Stimulated activated CD4-positive, alpha-beta T cell treated with anti-CD3 and anti-CD28 coated beads, Interleukin-2, amount 100 ng/mL, for 4 hours (primary cell): ENCODE results near the gene IGF2BP2.

Experiments used
- DNase-seq: peaks from one replicate; pipeline ENCODE4 v3.0.0-alpha.2; 2020; ENCODE audit warnings: low read depth

Gene IGF2BP2

DNA sequence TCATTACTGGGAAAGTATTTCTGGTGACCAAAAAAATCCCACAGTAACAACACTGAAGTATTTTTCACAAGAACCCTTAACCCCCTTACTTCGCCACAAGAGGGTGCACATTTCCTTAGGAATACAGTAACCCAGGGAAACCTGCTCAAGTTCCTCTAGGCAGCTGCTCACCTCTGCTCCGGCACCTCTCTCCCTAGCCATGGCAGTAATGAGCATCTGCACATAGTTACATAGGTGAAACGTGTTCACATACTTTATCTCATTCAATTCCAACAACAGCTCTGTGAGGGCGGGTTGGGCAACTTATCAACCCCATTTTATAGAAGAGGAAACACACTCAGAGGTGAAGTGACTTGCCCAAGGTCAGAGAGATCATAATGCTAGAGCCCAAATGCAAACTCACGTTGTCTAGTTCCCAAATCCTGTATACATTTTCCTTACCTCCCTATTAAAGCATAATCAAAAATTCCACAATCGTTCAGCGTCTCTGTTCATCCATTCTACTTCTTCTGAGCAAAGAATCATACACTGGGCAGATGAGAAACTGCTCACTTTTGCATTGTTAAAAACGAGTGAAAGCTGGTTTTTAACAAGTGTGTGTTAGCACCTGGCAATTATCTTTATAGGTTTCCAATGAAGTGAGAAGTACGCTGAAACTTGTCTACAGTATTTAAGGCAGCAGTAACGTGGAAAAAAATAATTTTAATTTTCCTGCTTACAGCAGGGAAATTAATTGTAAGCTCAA lies 90.7 kb downstream of the IGF2BP2 start:
- DNase-seq, result no peak

GRCh38 chr3:185732782-185733181 lies 92.1 kb downstream of the IGF2BP2 start:
- no peak for DNase-seq

GRCh38 chr3:185730550-185730949 lies 94.3 kb downstream of the IGF2BP2 start:
- no peak for DNase-seq

- no peak for DNase-seq
These were observed 95.3 kb downstream of the IGF2BP2 start for GRCh38 chr3:185729337-185730055.

- no peak for DNase-seq
These were observed 96.1 kb downstream of the IGF2BP2 start for GRCh38 chr3:185728630-185729336.

GRCh38 chr3:185727873-185728272 lies 97.0 kb downstream of the IGF2BP2 start:
- no peak for DNase-seq

DNA sequence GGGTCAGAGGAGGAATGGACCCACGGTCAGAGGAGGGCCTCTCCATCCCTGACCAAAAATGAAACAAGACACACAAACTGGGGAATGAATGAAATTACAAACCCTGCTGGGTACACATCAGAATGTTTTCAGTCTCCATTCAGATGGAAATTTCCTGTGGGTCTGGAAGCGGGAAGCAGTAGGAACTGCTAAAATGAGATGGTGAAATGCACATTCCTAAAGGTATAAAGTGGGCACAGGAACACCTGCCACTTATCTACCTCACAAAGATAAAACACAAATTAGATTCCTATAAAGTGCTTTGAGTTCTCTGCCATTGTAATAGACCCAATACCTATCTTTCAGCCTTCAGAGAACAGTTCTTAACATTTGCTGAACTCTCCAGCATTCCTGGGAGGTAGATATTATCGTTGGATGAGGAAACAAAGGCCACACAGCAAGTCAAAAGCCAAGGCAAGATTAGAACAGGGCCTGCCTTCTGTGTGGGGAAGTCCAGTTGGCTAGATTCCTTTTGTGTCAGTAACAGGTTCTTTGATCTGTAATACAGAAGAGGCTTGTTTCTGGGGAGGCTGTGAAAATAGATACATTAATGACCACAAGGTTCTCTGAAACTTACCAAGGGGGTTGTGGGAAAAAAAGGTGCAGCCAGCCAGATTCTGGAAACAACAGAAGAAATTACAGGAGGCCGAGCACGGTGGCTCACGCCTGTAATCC lies 98.4 kb downstream of the IGF2BP2 start:
- no peak for DNase-seq

GRCh38 chr3:185724761-185725160 lies 100.1 kb downstream of the IGF2BP2 start:
- DNase-seq, result no peak

- no peak for DNase-seq
These were observed 100.6 kb downstream of the IGF2BP2 start for GRCh38 chr3:185724251-185724650.

DNA sequence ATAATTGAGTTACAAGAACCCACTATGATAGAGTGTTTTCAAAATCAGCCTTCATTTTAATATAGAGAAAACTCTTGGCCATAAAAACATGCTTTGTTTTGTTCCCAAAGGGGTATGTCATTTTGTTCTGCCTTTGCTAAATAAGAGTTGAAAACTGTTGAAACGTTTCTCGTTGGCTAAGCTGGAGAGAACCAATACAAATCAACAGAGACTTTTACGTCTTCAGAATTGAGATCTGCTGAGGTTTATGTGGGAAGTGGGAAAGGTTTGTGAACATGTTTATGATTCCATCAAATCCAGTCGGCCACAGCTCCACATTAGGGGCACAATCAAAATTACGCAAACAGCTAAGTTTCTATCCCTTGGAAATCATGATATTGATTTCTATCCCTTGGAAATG lies 102.0 kb downstream of the IGF2BP2 start:
- DNase-seq, result no peak

- DNase-seq, result no peak
These were observed 102.9 kb downstream of the IGF2BP2 start for GRCh38 chr3:185721970-185722369.

DNA sequence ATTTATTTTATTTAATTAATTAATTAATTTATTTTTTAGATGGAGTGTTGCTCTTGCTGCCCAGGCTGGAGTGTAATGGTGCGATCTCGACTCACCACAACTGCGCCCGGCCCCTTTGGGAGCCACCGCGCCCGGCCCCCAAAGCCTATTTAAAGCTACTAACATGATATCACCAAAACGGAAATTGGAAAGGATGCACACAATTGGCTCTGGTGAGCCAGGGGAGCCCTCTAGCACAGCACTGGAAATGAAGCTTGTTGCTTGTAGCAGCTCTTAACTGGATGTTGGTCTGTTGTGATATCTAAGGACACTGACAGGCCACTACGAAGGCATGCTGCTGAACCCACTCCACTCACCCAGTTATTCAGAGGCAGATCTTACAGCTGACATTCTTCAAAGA lies 104.5 kb downstream of the IGF2BP2 start:
- no peak for DNase-seq

GRCh38 chr3:185718736-185719593 lies 105.9 kb downstream of the IGF2BP2 start:
- DNase-seq, result no peak

DNA sequence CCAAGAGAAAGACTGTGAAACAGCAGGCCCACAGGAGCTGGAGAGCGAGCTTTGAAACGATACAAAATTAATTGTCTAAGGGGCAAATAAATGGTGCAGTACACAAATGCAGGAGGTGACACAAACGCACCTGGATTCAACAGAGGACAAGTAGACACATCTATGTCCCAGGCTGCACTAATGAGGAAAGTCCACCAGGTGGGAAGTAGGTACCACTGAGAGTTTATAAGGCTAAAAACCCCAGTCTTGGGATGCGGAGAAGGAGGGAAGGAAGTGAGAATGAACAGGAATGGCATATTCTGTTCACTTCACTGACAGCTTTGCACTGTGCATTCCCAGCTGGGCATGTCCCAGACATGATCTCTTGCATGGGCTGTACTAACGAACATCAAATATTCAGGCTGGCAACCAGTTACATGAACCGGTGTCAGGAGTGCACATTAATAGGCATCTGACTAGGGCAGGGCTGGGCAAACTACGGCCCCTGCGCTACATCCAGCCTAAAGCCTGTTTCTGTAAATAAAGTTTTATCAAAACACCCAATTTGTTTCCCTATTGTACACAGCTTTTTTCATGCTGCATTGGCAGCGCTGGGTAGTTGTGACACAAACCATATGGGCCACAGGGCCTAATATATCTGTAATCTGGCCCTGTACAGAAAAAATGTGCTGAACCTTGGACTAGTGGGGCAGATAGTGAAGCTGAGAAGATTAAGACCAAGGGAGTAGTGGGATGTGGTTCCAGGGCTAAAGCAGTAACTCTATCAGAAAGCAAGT lies 107.0 kb downstream of the IGF2BP2 start:
- no peak for DNase-seq

DNA sequence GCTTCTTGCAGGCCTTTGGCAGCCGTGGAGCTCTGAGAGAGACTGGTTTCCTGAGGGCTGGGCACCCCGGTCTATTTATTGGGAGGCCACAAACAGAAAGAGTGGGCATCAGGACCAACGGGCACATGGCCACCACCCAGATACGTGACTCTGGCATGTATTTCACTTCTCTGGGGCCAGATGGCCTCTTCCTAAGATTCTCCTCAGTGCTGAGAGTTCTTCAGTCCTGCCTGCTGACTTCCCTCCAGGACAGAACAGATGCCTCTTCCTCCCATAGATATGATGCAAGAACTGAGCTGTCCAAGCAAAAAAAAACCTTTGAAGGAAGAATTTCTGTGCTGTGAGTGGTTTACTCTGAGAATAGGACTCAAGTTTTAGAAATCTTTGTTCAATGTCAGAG lies 107.7 kb downstream of the IGF2BP2 start:
- no peak for DNase-seq

- no peak for DNase-seq
These were observed 108.3 kb downstream of the IGF2BP2 start for GRCh38 chr3:185716436-185717108.

- DNase-seq, result no peak
These were observed 109.8 kb downstream of the IGF2BP2 start for GRCh38 chr3:185715091-185715490.

DNA sequence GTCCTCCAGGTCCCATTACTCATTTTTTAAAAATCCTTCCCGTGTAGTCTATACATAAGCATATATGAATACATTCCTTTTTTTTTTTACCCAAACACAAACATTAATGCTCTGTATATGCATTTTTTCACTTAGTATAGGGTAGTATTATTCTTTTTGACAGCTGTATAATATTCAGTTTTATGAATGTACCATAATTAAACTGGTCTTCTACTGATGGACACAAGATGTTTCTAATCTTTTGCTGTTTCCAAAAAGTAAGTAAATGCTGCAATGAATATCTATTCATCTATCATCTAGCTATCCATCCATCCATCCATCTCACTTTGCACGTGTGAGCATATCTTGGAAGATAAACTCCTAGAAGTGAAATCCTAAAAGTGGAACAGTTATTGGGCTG lies 110.8 kb downstream of the IGF2BP2 start:
- DNase-seq, result no peak

DNA sequence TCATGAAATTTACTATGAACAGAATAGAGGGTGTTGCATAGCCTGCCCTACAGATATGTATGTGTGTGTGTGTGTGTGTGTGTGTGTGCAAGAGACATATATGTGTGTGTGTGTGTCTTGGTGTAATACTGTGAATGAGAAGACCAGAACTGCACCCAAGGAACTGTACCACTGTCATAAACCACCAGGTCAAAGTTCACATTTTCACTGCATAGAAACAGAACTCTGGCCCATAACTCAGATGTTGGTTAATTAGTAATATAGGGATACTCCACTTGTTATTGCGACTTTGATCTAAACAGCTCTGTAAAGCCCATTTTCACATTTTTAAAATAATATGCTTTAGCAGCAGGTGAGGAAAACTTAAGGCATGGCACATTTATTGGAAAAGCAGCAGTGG lies 111.8 kb downstream of the IGF2BP2 start:
- no peak for DNase-seq

GRCh38 chr3:185712337-185712736 lies 112.5 kb downstream of the IGF2BP2 start:
- no peak for DNase-seq
